GM12892 (cell line): ENCODE data around the gene RIN3.

ENCODE experiments used
- DNase-seq: peaks from one replicate; pipeline ENCODE4 v3.0.0; 2011; ENCODE audit not compliant: insufficient read length
- FAIRE-seq: peaks from 2 replicates; lab custom pipeline; 2011; peaks lifted over from hg19 to GRCh38; lab: Jason Lieb, UNC
- POLR2A ChIP-seq: IDR thresholded peaks from 2 replicates; pipeline ENCODE4 v1.6.1; 2011; ENCODE audit warnings: low read depth, low read length, control low read depth
- POLR2AphosphoS5 ChIP-seq: IDR thresholded peaks from 2 replicates; pipeline ENCODE4 v1.6.1; 2011; ENCODE audit warnings: low read depth, low read length, control low read depth
- TAF1 ChIP-seq: IDR thresholded peaks from 2 replicates; pipeline ENCODE4 v1.6.1; 2011; ENCODE audit warnings: low read depth, mild to moderate bottlenecking, control low read depth, low read length, borderline replicate concordance

Gene RIN3

DNA sequence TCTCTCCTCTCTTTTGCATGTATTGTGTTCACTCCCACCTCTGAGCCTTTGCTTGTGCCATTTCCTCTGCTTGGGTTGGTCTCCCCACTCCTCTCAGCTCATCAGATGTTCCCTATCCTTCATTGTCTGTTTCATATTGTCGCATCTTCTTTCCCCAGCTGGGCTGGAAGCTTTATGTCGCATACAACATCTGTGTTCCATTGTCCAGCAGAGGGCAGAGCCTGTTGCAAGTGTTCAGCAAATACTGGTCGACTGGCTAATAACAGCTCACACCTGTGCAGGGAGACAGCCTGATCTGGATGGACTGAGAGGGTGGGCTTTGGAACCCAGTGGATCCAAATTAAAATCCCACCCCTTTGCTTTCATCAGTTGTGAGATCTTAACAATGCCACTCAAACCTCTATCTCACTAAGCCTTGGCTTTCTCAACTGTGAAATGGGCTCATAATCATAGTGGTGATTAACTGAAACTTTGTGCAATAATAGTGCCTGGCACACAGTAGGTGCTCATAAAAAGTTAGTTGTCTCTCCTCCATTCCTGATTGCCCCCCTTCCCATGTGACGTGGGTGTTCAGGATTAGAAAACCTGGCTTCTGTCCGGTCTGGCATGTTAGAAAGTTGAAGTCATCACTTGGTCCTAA lies 75.8 kb downstream of the RIN3 start:
- DNase-seq = no peak
- FAIRE-seq = peak; percentile 97
- TF ChIP-seq TAF1 (no peak), POLR2AphosphoS5 (no peak)

DNA sequence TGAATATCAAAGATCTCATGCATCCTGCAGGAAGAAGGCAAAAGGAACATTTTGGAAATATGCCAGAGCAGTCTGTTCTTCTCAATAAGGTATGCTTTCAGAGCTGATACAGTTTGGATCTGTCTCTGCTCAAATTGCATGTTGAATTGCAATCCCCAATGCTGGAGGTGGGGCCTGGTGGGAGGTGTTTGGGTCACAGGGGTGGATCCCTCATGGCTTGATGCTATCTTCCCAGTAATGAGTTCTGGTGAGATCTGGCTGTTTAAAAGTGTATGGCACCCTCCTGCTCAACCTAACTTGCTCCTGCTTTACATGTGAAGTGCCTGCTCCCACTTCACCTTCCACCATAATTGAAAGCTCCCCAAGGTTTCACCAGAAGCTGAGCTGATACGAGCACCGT lies 76.6 kb downstream of the RIN3 start:
- FAIRE-seq (no peak), DNase-seq (no peak)
- no peak for TF ChIP-seq POLR2A
- TF ChIP-seq TAF1 = no peak
- TF ChIP-seq POLR2AphosphoS5 = no peak

- FAIRE-seq (peak; percentile 53), DNase-seq (no peak)
- TF ChIP-seq POLR2A (no peak), POLR2AphosphoS5 (no peak), TAF1 (no peak)
Measured at GRCh38 chr14:92590941-92591340, 77.4 kb downstream of the RIN3 start.

GRCh38 chr14:92591346-92591745 lies 77.8 kb downstream of the RIN3 start:
- DNase-seq = no peak
- FAIRE-seq = no peak
- TF ChIP-seq TAF1 (no peak), POLR2A (no peak)

DNA sequence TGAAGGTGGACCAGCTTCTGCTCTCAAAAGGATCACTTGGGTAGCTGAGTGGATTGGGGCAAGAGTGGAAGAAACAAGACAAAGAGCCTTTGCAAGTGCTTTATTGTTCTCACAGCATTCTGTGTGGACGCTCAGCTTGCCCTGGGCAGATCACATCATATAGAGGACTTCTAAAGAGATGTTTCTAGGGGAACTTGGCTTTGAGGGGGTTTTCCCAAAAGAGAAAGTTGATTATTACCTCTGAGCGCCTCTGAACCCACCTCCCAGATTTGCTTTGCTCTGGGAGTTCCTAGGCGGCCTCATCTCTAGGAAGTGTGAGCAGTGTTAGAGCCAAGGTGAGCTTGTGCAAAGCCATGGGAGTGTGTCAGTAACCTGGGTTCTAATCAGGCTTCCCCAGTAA lies 81.7 kb downstream of the RIN3 start:
- no peak for DNase-seq
- peak; percentile 21 for FAIRE-seq
- TF ChIP-seq POLR2A (no peak), TAF1 (no peak), POLR2AphosphoS5 (no peak)

DNA sequence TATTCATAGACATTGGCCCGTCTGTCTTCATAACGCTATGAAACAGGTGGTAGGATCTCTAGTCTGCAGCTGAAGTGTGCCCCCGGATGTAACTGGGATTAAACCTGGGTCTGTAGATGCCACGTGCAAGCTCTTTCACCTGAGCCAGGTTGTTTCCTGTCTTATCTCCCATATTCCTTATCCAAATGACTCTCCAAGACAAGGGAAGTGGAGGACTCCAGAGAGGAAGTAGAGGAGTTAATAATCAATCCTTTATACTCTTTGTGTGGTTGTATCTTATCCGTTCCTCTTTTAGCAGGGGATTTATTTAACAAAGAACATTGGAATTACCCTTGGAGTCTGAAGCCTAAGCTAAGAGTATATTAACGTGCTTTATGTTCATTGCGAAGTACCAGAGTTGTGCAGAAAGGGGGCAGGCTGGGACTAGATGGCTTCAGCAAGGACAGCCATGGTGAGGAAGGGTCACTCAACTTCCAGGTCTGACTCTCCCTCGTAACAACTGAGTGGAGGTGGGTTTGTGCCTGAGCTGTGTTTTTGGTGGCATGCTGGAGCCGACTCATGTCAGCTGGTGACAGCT lies 82.8 kb downstream of the RIN3 start:
- DNase-seq = no peak
- no peak for FAIRE-seq
- TF ChIP-seq TAF1 (no peak), POLR2A (no peak), POLR2AphosphoS5 (no peak)

GRCh38 chr14:92597906-92598905 lies 84.6 kb downstream of the RIN3 start:
- TF ChIP-seq POLR2A (no peak), POLR2AphosphoS5 (no peak), TAF1 (no peak)
- DNase-seq = no peak
- FAIRE-seq = no peak

DNA sequence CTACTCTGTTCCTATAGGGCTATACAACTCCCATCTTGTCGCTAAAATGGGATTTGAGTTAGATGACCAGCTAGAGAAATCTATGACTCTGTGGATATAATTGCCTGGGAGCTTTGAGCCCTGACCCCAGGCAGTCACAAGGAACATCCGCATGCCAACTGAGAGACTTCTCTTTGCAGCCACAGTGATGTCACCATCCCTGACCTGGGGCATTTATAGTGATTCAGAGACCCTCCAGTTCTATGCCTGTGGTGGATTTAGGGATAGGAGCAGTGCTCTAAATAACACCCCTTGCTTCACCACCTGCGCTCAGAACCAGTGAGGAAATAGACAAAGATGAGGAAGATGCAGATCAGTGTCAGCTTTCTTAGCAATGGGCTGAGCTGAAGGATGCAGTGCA lies 86.2 kb downstream of the RIN3 start:
- DNase-seq (no peak), FAIRE-seq (no peak)
- no peak for TF ChIP-seq POLR2AphosphoS5
- TF ChIP-seq TAF1 = no peak
- TF ChIP-seq POLR2A = no peak

DNA sequence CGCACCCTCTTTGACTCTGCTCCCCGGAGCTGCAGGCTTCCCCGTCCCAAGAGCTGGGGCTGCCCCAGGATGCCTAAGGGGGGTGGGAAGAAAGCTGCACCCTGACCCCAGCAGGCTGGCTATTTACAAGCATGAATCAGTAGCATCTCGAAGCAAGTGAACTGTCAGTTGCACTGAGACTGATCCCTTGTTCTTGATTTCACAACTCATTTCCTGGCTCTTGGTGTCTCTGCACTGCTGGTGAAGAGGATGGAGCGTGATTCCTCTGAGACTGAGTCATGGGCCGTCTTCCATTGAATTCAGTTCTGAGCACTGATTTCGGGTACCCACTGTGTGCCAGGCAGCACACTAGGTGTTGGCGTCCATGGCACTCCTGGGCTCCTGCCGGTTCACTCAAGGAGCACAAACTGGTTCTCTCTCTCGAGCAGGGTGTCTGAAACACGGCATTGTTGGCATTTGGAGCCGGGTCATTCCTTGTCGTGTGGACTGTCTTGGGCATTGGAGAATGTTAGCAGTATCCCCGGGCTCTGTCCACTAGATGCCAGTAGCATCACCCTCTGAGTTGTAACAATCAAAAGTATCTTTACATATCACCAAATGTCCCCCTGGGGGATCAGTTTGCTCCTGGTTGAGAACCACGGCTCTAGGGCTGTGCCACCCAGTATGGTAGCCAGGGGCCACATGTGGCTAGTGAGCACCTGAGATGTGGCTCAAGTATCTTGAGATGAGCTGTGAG lies 86.9 kb downstream of the RIN3 start:
- TF ChIP-seq POLR2A (no peak), POLR2AphosphoS5 (no peak), TAF1 (no peak)
- FAIRE-seq (peak; percentile 36), DNase-seq (no peak)

GRCh38 chr14:92601131-92601710 lies 87.6 kb downstream of the RIN3 start:
- TF ChIP-seq TAF1 (no peak), POLR2AphosphoS5 (no peak), POLR2A (no peak)
- no peak for DNase-seq
- FAIRE-seq = no peak

- TF ChIP-seq POLR2A (no peak), TAF1 (no peak), POLR2AphosphoS5 (no peak)
- FAIRE-seq = no peak
- DNase-seq = no peak
Measured at GRCh38 chr14:92601757-92602417, 88.3 kb downstream of the RIN3 start.
